ENCODE data around the gene ZNF503.

The ZNF503 gene

GRCh38 chr10:75394221-75394620 is 7.3 kb downstream of the ZNF503 start:
- TF ChIP-seq YY1 (IDR thresholded peaks at IDR 0.05; ENCODE audit: low read depth): no peak
- no peak for TF ChIP-seq FOXM1 (IDR thresholded peaks at IDR 0.05; ENCODE audit: borderline replicate concordance, low read depth)
- TF ChIP-seq ZBTB7A (IDR thresholded peaks at IDR 0.05; ENCODE audit: low read depth): no peak
- no peak for TF ChIP-seq MAX (IDR thresholded peaks at IDR 0.05)
- no peak for TF ChIP-seq TAF1 (IDR thresholded peaks at IDR 0.05; ENCODE audit: low read depth)
- no peak for TF ChIP-seq CREB1 (IDR thresholded peaks at IDR 0.05; ENCODE audit: low read depth)
- no peak for TF ChIP-seq EGR1 (IDR thresholded peaks at IDR 0.05)
- TF ChIP-seq TCF12 (IDR thresholded peaks at IDR 0.05; ENCODE audit: low read depth): no peak
- TF ChIP-seq CEBPB (IDR thresholded peaks at IDR 0.05): no peak
- TF ChIP-seq TEAD4 (IDR thresholded peaks at IDR 0.05): no peak
- TF ChIP-seq USF1 (IDR thresholded peaks at IDR 0.05): no peak

GRCh38 chr10:75392744-75393143 is 8.8 kb downstream of the ZNF503 start:
- TF ChIP-seq CEBPB (IDR thresholded peaks at IDR 0.05) (no peak), EP300 (IDR thresholded peaks at IDR 0.05; ENCODE audit: borderline replicate concordance) (no peak), TCF12 (IDR thresholded peaks at IDR 0.05; ENCODE audit: low read depth) (no peak), TAF1 (IDR thresholded peaks at IDR 0.05; ENCODE audit: low read depth) (no peak), EGR1 (IDR thresholded peaks at IDR 0.05) (no peak), TEAD4 (IDR thresholded peaks at IDR 0.05) (no peak), REST (IDR thresholded peaks at IDR 0.05; ENCODE audit: low read depth) (no peak), ZBTB7A (IDR thresholded peaks at IDR 0.05; ENCODE audit: low read depth) (no peak), FOXM1 (IDR thresholded peaks at IDR 0.05; ENCODE audit: borderline replicate concordance, low read depth) (no peak), MAX (IDR thresholded peaks at IDR 0.05) (no peak)

GRCh38 chr10:75392271-75392670 is 9.3 kb downstream of the ZNF503 start:
- TF ChIP-seq MAX (IDR thresholded peaks at IDR 0.05) (no peak), EGR1 (IDR thresholded peaks at IDR 0.05) (no peak), EP300 (IDR thresholded peaks at IDR 0.05; ENCODE audit: borderline replicate concordance) (no peak), NFIC (IDR thresholded peaks at IDR 0.05) (no peak), CEBPB (IDR thresholded peaks at IDR 0.05) (no peak), RAD21 (IDR thresholded peaks at IDR 0.05; ENCODE audit: low read depth) (no peak), REST (IDR thresholded peaks at IDR 0.05; ENCODE audit: low read depth) (no peak), CREB1 (IDR thresholded peaks at IDR 0.05; ENCODE audit: low read depth) (no peak), FOXM1 (IDR thresholded peaks at IDR 0.05; ENCODE audit: borderline replicate concordance, low read depth) (no peak), USF1 (IDR thresholded peaks at IDR 0.05) (no peak), TCF12 (IDR thresholded peaks at IDR 0.05; ENCODE audit: low read depth) (no peak), TEAD4 (IDR thresholded peaks at IDR 0.05) (no peak), ZBTB7A (IDR thresholded peaks at IDR 0.05; ENCODE audit: low read depth) (no peak), YY1 (IDR thresholded peaks at IDR 0.05; ENCODE audit: low read depth) (no peak), TAF1 (IDR thresholded peaks at IDR 0.05; ENCODE audit: low read depth) (no peak)

GRCh38 chr10:75390178-75390577 is 11.4 kb downstream of the ZNF503 start:
- TF ChIP-seq NFIC (IDR thresholded peaks at IDR 0.05) (no peak), CEBPB (IDR thresholded peaks at IDR 0.05) (no peak), TCF12 (IDR thresholded peaks at IDR 0.05; ENCODE audit: low read depth) (no peak), REST (IDR thresholded peaks at IDR 0.05; ENCODE audit: low read depth) (no peak), TEAD4 (IDR thresholded peaks at IDR 0.05) (no peak), EP300 (IDR thresholded peaks at IDR 0.05; ENCODE audit: borderline replicate concordance) (no peak), CREB1 (IDR thresholded peaks at IDR 0.05; ENCODE audit: low read depth) (no peak), EGR1 (IDR thresholded peaks at IDR 0.05) (no peak), TAF1 (IDR thresholded peaks at IDR 0.05; ENCODE audit: low read depth) (no peak), ZBTB7A (IDR thresholded peaks at IDR 0.05; ENCODE audit: low read depth) (no peak), USF1 (IDR thresholded peaks at IDR 0.05) (no peak), RAD21 (IDR thresholded peaks at IDR 0.05; ENCODE audit: low read depth) (no peak), FOXM1 (IDR thresholded peaks at IDR 0.05; ENCODE audit: borderline replicate concordance, low read depth) (no peak), MAX (IDR thresholded peaks at IDR 0.05) (no peak), YY1 (IDR thresholded peaks at IDR 0.05; ENCODE audit: low read depth) (no peak)
